SK-N-SH (cell line): ENCODE data around the gene MAST4. TPM values are rescaled to one million over a fixed set of nuclear protein-coding genes. Genes with fewer than 3 reads are reported as not detected.

Source experiments
- CTCF ChIA-PET: fragments of 300-600, 350-600 bp; formaldehyde crosslinking; extraction: SDS; loops from one replicate; lab custom pipeline; 2021; lab: Yijun Ruan, JAX
- POLR2A ChIA-PET: fragments of 350-600 bp; sonication (Branson Sonifier 250); formaldehyde crosslinking; extraction: SDS; loops from one replicate; lab custom pipeline; 2020; ENCODE audit warnings: antibody characterized with exemption, inconsistent platforms; lab: Yijun Ruan, JAX
- DNase-seq: peaks from one replicate; pipeline ENCODE4 v3.0.0; 2012
- H2AFZ ChIP-seq: fragments of 200-600 bp; sonication (generic); 2 replicates; pipeline ENCODE4 v1.8.1; 2016; ENCODE audit warnings: antibody characterized with exemption, mild to moderate bottlenecking, low read depth
- H3F3A ChIP-seq: fragments of 200-600 bp; sonication (generic); replicated peaks from 2 replicates; pipeline ENCODE3; 2016; ENCODE audit warnings: antibody characterized with exemption, mild to moderate bottlenecking; ENCODE audit not compliant: insufficient read depth
- H3K27ac ChIP-seq, 2 experiments: fragments of 200-500 bp in 1 of 2; fragments of 200-600 bp in 1 of 2; sonication (Bioruptor generic) in 1 of 2; sonication (generic), shearing (Covaris generic) in 1 of 2; 2 replicates each; pipeline versions ENCODE4 v1.5.1 to v1.6.1; 2014 to 2016; ENCODE audit warnings: low read depth in 2 of 2, inconsistent platforms in 1 of 2, low read length in 1 of 2, mild to moderate bottlenecking in 1 of 2, mixed read lengths in 1 of 2
- H3K27me3 ChIP-seq: fragments of 200-600 bp; sonication (generic), shearing (Covaris generic); 2 replicates; pipeline ENCODE4 v1.6.1; 2016; ENCODE audit warnings: mixed run types; ENCODE audit not compliant: insufficient read depth
- H3K36me3 ChIP-seq, 2 experiments: fragments of 200-500 bp in 1 of 2; fragments of 200-600 bp in 1 of 2; sonication (Bioruptor generic) in 1 of 2; sonication (generic) in 1 of 2; replicated peaks in 1 of 2; 2 replicates each; pipeline versions ENCODE3 to v1.5.1; 2014 to 2016; ENCODE audit warnings: low read length in 1 of 2, mild to moderate bottlenecking in 1 of 2; ENCODE audit not compliant: insufficient read depth in 2 of 2, control insufficient read depth in 1 of 2
- H3K4me1 ChIP-seq, 2 experiments: fragments of 200-500 bp in 1 of 2; fragments of 200-600 bp in 1 of 2; sonication (Bioruptor generic) in 1 of 2; sonication (generic), shearing (Covaris generic) in 1 of 2; 2 replicates each; pipeline versions ENCODE4 v1.5.1 to v1.6.1; 2014 to 2016; ENCODE audit warnings: low read depth in 1 of 2, low read length in 1 of 2, mixed run types in 1 of 2; ENCODE audit not compliant: insufficient read depth in 2 of 2, control insufficient read depth in 1 of 2
- H3K4me2 ChIP-seq: fragments of 200-600 bp; sonication (generic), shearing (Covaris generic); 2 replicates; pipeline ENCODE4 v1.6.1; 2017; ENCODE audit warnings: mixed run types
- H3K4me3 ChIP-seq, 2 experiments: fragments of 200-500 bp in 1 of 2; fragments of 200-600 bp in 1 of 2; sonication (Bioruptor generic) in 1 of 2; sonication (generic), shearing (Covaris generic) in 1 of 2; 2 replicates each; pipeline versions ENCODE4 v1.5.1 to v1.8.1; 2014 to 2016; ENCODE audit warnings: low read depth in 2 of 2, inconsistent platforms in 1 of 2, low read length in 1 of 2, mild to moderate bottlenecking in 1 of 2, mixed read lengths in 1 of 2, moderate library complexity in 1 of 2
- H3K79me2 ChIP-seq: fragments of 200-600 bp; sonication (generic); 2 replicates; pipeline ENCODE4 v1.8.1; 2017; ENCODE audit warnings: mild to moderate bottlenecking; ENCODE audit not compliant: insufficient read depth
- H3K9ac ChIP-seq: fragments of 200-600 bp; sonication (generic); 2 replicates; pipeline ENCODE4 v1.6.1; 2017; ENCODE audit warnings: mixed run types
- H3K9me2 ChIP-seq: fragments of 200-600 bp; sonication (generic); 2 replicates; pipeline ENCODE4 v1.6.1; 2017; ENCODE audit warnings: mixed run types
- H3K9me3 ChIP-seq: fragments of 200-600 bp; sonication (generic); 2 replicates; pipeline ENCODE4 v1.6.1; 2017; ENCODE audit warnings: mixed run types, mild to moderate bottlenecking, moderate library complexity
- H4K20me1 ChIP-seq: fragments of 200-600 bp; sonication (generic); 2 replicates; pipeline ENCODE4 v1.6.1; 2017; ENCODE audit warnings: mild to moderate bottlenecking, mixed run types; ENCODE audit not compliant: insufficient read depth
- EZH2phosphoT487 ChIP-seq: fragments of 200-600 bp; sonication (generic); IDR thresholded peaks from 2 replicates; pipeline ENCODE4 v1.6.1; 2017; ENCODE audit warnings: low read depth, mixed run types, mild to moderate bottlenecking, antibody characterized with exemption, moderate library complexity, borderline replicate concordance
- FOXJ3 ChIP-seq: sonication (generic); formaldehyde crosslinking; IDR thresholded peaks from 2 replicates; pipeline ENCODE4 v1.5.1; 2020; ENCODE audit warnings: mild to moderate bottlenecking, missing genetic modification reagents
- FOXM1 ChIP-seq: IDR thresholded peaks from 2 replicates; pipeline ENCODE4 v1.4.0; 2012; ENCODE audit warnings: low read depth, mild to moderate bottlenecking
- GABPA ChIP-seq: IDR thresholded peaks from 2 replicates; pipeline ENCODE4 v1.4.0; 2012; ENCODE audit warnings: low read depth, mild to moderate bottlenecking
- NFIC ChIP-seq: IDR thresholded peaks from 2 replicates; pipeline ENCODE4 v1.4.0; 2012; ENCODE audit warnings: borderline replicate concordance
- NRF1 ChIP-seq: IDR thresholded peaks from 2 replicates; pipeline ENCODE4 v1.6.1; 2012; ENCODE audit warnings: low read depth, mild to moderate bottlenecking, low read length
- POLR2AphosphoS5 ChIP-seq: IDR thresholded peaks from 2 replicates; pipeline ENCODE4 v1.6.1; 2012; ENCODE audit warnings: low read depth, low read length
- RAD21 ChIP-seq: IDR thresholded peaks from 2 replicates; pipeline ENCODE4 v1.6.1; 2012; ENCODE audit warnings: mild to moderate bottlenecking, low read length
- RCOR1 ChIP-seq: fragments of 150-350 bp; IDR thresholded peaks from 2 replicates; pipeline ENCODE4 v1.6.1; 2017; ENCODE audit warnings: antibody characterized with exemption, low read length
- RFX5 ChIP-seq: IDR thresholded peaks from 2 replicates; pipeline ENCODE4 v1.6.1; 2012; ENCODE audit warnings: mild to moderate bottlenecking, improper control_type of control experiment, low read length
- RXRA ChIP-seq: IDR thresholded peaks from 2 replicates; pipeline ENCODE4 v1.4.0; 2012; ENCODE audit warnings: low read depth, mild to moderate bottlenecking, borderline replicate concordance
- SMC3 ChIP-seq: IDR thresholded peaks from 2 replicates; pipeline ENCODE4 v1.6.1; 2012; ENCODE audit warnings: low read depth, low read length, improper control_type of control experiment
- TCF12 ChIP-seq: IDR thresholded peaks from 2 replicates; pipeline ENCODE4 v1.4.0; 2012
- TEAD4 ChIP-seq: IDR thresholded peaks from 2 replicates; pipeline ENCODE4 v1.4.0; 2012; ENCODE audit warnings: mild to moderate bottlenecking, borderline replicate concordance; ENCODE audit not compliant: insufficient read depth
- YY1 ChIP-seq: IDR thresholded peaks from 2 replicates; pipeline ENCODE4 v1.4.0; 2012; ENCODE audit warnings: low read depth, mild to moderate bottlenecking
- WGBS: methylation state at CpG from one replicate; pipeline ENCODE4 v1.1.6; 2017; ENCODE audit warnings: low lambda C conversion rate; 5-methylcytosine and 5-hydroxymethylcytosine counted together
- polyA plus RNA-seq, 3 experiments: library from polyadenylated mRNA; depleted of rRNA; stranded (reverse); fragments of >200 nt; gene quantifications; 2 replicates each; pipeline ENCODE4 v1.2.3, GENCODE V29; 2012
- TF ChIP-seq, protein P1 (sequence below): IDR thresholded peaks from 2 replicates; pipeline ENCODE4 v1.4.0; 2012; ENCODE audit warnings: low read depth
- TF ChIP-seq, protein P2 (sequence below): fragments of 200-600 bp; sonication (generic); IDR thresholded peaks from 2 replicates; pipeline ENCODE4 v1.6.1; 2017; ENCODE audit warnings: antibody characterized with exemption, mild to moderate bottlenecking, moderate library complexity

Gene MAST4
- polyA plus RNA-seq, 1 of the 3 experiments (the other 2 are of a cell fraction), result 2.2 TPM

DNA sequence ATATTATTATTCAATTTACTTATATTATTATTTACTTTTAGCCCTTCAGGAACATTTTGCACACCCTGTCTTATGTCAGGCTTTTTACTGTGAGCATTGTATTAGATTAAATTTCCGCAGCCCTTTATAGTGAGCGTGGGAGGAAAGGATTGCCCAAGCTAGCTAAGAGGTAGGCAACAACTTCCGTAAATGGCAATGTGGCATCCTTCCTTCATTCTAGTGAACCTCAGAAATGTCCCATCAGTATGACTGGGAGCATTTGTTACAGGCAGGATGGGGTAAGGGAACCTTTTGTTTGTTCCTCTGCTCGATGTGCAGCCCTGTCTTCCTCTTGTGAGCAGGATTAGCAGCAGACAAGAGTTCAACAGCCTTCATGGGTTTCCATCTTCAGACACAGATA, 606.6 kb downstream of the MAST4 start:
- Histone ChIP-seq H3K9me2 (no peaks in the 10 kb centered on the region), H3K27me3 (no peaks in the 10 kb centered on the region), H3K9ac (no peak overlapping the region), H2AFZ (no peak overlapping the region), H4K20me1 (no peaks in the 10 kb centered on the region), H3K36me3 (no peaks in the 10 kb centered on the region), H3K4me2 (no peak overlapping the region), H3K9me3 (no peaks in the 10 kb centered on the region), H3K27ac (no peak overlapping the region; a peak in 1 of 4 replicates), H3K4me1 (peaks cover 0 to 17% of the 10 kb centered on the region in 2 experiments; a peak in 2 of 4 replicates), H3K4me3 (no peak overlapping the region), H3F3A (no peaks in the 10 kb centered on the region), H3K79me2 (no peaks in the 10 kb centered on the region)
- TF ChIP-seq NRF1 (no peak), RCOR1 (no peak), RFX5 (no peak), NFIC (no peak), TEAD4 (no peak), YY1 (no peak), EZH2phosphoT487 (no peak), POLR2AphosphoS5 (no peak), RAD21 (no peak), SMC3 (no peak), RXRA (no peak), FOXJ3 (no peak), GABPA (no peak), FOXM1 (no peak)
- TF ChIP-seq, protein P1, sequence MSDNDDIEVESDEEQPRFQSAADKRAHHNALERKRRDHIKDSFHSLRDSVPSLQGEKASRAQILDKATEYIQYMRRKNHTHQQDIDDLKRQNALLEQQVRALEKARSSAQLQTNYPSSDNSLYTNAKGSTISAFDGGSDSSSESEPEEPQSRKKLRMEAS, result no peak
- TF ChIP-seq, protein P2, sequence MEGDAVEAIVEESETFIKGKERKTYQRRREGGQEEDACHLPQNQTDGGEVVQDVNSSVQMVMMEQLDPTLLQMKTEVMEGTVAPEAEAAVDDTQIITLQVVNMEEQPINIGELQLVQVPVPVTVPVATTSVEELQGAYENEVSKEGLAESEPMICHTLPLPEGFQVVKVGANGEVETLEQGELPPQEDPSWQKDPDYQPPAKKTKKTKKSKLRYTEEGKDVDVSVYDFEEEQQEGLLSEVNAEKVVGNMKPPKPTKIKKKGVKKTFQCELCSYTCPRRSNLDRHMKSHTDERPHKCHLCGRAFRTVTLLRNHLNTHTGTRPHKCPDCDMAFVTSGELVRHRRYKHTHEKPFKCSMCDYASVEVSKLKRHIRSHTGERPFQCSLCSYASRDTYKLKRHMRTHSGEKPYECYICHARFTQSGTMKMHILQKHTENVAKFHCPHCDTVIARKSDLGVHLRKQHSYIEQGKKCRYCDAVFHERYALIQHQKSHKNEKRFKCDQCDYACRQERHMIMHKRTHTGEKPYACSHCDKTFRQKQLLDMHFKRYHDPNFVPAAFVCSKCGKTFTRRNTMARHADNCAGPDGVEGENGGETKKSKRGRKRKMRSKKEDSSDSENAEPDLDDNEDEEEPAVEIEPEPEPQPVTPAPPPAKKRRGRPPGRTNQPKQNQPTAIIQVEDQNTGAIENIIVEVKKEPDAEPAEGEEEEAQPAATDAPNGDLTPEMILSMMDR, result no peak
- WGBS, result 92% methylated on average over 4 of the region's 4 CpGs
- ChIA-PET POLR2A (no interaction called here), CTCF (interaction anchor here (1.0 to 12.2 kb wide), 3 partner anchors 27 to 43 kb away, joined by 3 to 201 read pairs (median 3); no protein-coding TSS in a partner anchor)
- no peak for DNase-seq

DNA sequence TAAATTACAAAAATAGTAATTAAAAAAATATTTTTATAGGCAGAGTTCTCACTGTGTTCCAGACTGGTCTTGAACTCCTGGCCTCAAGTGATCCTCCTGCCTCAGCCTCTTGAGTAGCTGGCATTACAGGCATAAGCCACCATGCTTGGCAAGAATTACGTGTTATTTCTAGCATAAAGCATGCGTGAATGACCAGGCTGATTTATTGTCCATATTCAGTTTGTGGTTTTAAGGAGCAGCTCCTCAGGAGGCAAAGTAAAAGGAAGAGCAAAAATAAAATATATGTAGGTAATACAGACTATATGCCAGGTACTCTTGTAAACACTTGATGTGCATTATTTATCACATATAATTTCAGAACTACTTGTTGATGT, 607.5 kb downstream of the MAST4 start:
- H3K9me3 ChIP-seq, result no peaks in the 10 kb centered on the region
- no peaks in the 10 kb centered on the region for H4K20me1 ChIP-seq
- H3K79me2 ChIP-seq, result no peaks in the 10 kb centered on the region
- H3K27ac ChIP-seq, result peak overlapping the region in 1 of 2 experiments; percentile 90; a peak in 1 of 4 replicates
- no peaks in the 10 kb centered on the region for H3K9me2 ChIP-seq
- no peak for DNase-seq
- no peak overlapping the region for H3K4me3 ChIP-seq
- WGBS, result 59% methylated on average over 2 of the region's 2 CpGs
- H3K27me3 ChIP-seq, result no peaks in the 10 kb centered on the region
- no peaks in the 10 kb centered on the region for H3K36me3 ChIP-seq
- H3F3A ChIP-seq, result no peaks in the 10 kb centered on the region
- H3K4me1 ChIP-seq, result peaks cover 0 to 17% of the 10 kb centered on the region in 2 experiments; a peak in 2 of 4 replicates
- H2AFZ ChIP-seq, result no peak overlapping the region
- H3K4me2 ChIP-seq, result no peak overlapping the region
- TF ChIP-seq RCOR1, result no peak
- TF ChIP-seq POLR2AphosphoS5, result no peak
- no peak for TF ChIP-seq TCF12
- no peak for TF ChIP-seq TEAD4
- no peak overlapping the region for H3K9ac ChIP-seq
- ChIA-PET CTCF (interaction anchor here (0.6 to 12.2 kb wide), 2 partner anchors 43 to 407 kb away, joined by 3 to 201 read pairs; no protein-coding TSS in a partner anchor), POLR2A (no interaction called here)
